HG02852 (cell line): ENCODE measurements around the gene GPR3.
"Not testable (repeated sequence)": the region's sequence is repeated elsewhere in the genome, so short reads cannot be mapped to it uniquely, and the experiment has no call there.

Experiments
- ATAC-seq: cut with Tn5 transposase; IDR thresholded peaks from one replicate; pipeline ENCODE4 v1.9.1; 2021; ENCODE audit warnings: mild to moderate bottlenecking, moderate library complexity; ENCODE audit not compliant: unreplicated experiment

The GPR3 gene

GRCh38 chr1:27418326-27419185, 26.1 kb downstream of the GPR3 start:
- ATAC-seq: peak; percentile 75

- ATAC-seq: no peak
Observed at GRCh38 chr1:27423709-27424108, 31.3 kb downstream of the GPR3 start.

- ATAC-seq: no peak
Observed at GRCh38 chr1:27427329-27427728, 34.9 kb downstream of the GPR3 start.

- no peak for ATAC-seq
Observed at GRCh38 chr1:27427816-27428315, 35.4 kb downstream of the GPR3 start.

GRCh38 chr1:27428316-27429028, 36.0 kb downstream of the GPR3 start:
- no peak for ATAC-seq

- ATAC-seq: no peak
Observed at GRCh38 chr1:27429029-27429425, 36.6 kb downstream of the GPR3 start.

- no peak for ATAC-seq
Observed at GRCh38 chr1:27430903-27431600, 38.6 kb downstream of the GPR3 start.

- ATAC-seq: no peak
Observed at GRCh38 chr1:27431601-27431940, 39.1 kb downstream of the GPR3 start.

- ATAC-seq: not testable (repeated sequence)
Observed at GRCh38 chr1:27432725-27433124, 40.3 kb downstream of the GPR3 start.

GRCh38 chr1:27433706-27434105, 41.3 kb downstream of the GPR3 start:
- no peak for ATAC-seq

GRCh38 chr1:27435566-27436203, 43.3 kb downstream of the GPR3 start:
- ATAC-seq: no peak

GRCh38 chr1:27436204-27437159, 44.1 kb downstream of the GPR3 start:
- no peak for ATAC-seq

- no peak for ATAC-seq
Observed at GRCh38 chr1:27438621-27439061, 46.2 kb downstream of the GPR3 start.

GRCh38 chr1:27439150-27439549, 46.7 kb downstream of the GPR3 start:
- no peak for ATAC-seq

GRCh38 chr1:27444632-27445031, 52.2 kb downstream of the GPR3 start:
- no peak for ATAC-seq
